ENCODE data around the gene PIP5K1C.

DNA sequence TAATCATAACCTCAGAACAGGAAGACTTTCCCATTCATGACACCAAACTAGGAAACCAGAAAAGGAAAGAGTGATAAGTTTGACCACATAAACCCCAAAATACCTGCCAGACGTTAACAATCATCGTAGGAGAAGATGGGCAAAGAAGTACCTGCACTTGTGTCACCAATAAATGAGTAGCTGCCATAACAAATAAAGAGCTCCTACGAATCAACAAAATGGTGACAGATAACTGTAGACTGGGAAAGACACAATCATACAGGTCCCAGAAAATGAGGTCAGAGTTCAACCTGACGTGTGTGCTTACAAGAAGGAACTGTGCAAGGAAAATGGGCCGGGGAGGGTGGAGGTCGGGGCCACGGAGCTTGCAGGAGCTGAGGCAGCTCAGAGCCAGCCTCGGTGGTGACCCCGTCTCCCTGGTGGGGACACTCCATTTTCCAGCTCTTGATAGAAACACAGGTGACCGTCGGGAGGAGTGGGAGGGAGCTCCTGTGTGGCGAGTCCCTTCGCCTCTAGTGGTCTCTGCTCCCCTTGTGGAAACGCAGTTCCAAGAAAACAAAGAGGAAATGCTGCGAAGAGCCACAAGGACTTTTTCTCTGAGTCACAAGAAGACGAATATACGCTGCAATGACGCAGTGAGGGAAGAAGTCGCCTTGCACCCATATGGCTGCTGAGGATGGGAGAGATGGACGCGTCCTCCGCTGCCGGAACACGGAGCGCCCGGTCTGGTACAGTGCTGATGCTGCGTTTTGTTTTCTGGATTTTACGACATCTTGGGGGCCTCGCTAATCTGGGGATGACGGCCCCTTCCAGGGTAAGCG, 9.5 kb downstream of the PIP5K1C start:
- no peak for TF ChIP-seq EZH2 (IDR thresholded peaks at IDR 0.05; ENCODE audit: borderline replicate concordance, low read depth, low read length, severe bottlenecking)
- TF ChIP-seq, protein P1, sequence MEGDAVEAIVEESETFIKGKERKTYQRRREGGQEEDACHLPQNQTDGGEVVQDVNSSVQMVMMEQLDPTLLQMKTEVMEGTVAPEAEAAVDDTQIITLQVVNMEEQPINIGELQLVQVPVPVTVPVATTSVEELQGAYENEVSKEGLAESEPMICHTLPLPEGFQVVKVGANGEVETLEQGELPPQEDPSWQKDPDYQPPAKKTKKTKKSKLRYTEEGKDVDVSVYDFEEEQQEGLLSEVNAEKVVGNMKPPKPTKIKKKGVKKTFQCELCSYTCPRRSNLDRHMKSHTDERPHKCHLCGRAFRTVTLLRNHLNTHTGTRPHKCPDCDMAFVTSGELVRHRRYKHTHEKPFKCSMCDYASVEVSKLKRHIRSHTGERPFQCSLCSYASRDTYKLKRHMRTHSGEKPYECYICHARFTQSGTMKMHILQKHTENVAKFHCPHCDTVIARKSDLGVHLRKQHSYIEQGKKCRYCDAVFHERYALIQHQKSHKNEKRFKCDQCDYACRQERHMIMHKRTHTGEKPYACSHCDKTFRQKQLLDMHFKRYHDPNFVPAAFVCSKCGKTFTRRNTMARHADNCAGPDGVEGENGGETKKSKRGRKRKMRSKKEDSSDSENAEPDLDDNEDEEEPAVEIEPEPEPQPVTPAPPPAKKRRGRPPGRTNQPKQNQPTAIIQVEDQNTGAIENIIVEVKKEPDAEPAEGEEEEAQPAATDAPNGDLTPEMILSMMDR (IDR thresholded peaks at IDR 0.05; ENCODE audit: borderline replicate concordance, extremely low read depth, low read length, poor library complexity, severe bottlenecking): no peak
